D721Med (cell line): ENCODE results near the gene FREM3.

ENCODE experiments used
- DNase-seq: peaks from one replicate; pipeline ENCODE4 v3.0.0; 2011; ENCODE audit warnings: low spot score; ENCODE audit not compliant: insufficient read length
- FAIRE-seq: peaks from 2 replicates; lab custom pipeline; 2011; peaks lifted over from hg19 to GRCh38; lab: Jason Lieb, UNC
- TF ChIP-seq, protein P1 (sequence below): IDR thresholded peaks from 2 replicates; pipeline ENCODE4 v1.5.1; 2012; ENCODE audit warnings: mild to moderate bottlenecking, control low read depth; ENCODE audit not compliant: insufficient read depth; ENCODE audit errors: missing control alignments

The FREM3 gene

GRCh38 chr4:143587703-143588102 lies 112.8 kb downstream of the FREM3 start:
- FAIRE-seq (no peak), DNase-seq (no peak)
- TF ChIP-seq, protein P1, sequence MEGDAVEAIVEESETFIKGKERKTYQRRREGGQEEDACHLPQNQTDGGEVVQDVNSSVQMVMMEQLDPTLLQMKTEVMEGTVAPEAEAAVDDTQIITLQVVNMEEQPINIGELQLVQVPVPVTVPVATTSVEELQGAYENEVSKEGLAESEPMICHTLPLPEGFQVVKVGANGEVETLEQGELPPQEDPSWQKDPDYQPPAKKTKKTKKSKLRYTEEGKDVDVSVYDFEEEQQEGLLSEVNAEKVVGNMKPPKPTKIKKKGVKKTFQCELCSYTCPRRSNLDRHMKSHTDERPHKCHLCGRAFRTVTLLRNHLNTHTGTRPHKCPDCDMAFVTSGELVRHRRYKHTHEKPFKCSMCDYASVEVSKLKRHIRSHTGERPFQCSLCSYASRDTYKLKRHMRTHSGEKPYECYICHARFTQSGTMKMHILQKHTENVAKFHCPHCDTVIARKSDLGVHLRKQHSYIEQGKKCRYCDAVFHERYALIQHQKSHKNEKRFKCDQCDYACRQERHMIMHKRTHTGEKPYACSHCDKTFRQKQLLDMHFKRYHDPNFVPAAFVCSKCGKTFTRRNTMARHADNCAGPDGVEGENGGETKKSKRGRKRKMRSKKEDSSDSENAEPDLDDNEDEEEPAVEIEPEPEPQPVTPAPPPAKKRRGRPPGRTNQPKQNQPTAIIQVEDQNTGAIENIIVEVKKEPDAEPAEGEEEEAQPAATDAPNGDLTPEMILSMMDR: peak; percentile 44

DNA sequence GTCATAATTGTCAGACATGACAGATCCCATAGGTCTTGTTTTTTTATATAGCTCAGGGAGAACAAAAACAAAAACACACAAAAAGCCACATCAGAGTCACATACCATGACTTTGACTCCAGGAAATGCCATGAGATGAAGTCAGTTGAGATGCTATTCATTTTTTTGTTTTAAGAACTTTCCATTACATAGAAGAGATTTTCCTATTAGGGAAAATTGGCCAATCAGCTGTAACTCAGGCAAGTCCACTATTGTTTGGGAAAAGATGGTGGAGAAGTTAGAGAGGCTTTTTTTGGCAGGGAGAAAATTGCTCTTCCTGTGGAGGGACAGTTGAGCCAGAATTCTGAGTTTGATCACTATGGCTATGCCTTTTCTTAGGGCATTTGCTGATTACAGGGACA lies 114.4 kb downstream of the FREM3 start:
- TF ChIP-seq, protein P1: no peak
- FAIRE-seq (no peak), DNase-seq (no peak)

GRCh38 chr4:143585548-143585947 lies 114.9 kb downstream of the FREM3 start:
- FAIRE-seq: no peak
- TF ChIP-seq, protein P1: no peak
- DNase-seq: no peak

GRCh38 chr4:143581331-143581946 lies 119.0 kb downstream of the FREM3 start:
- DNase-seq: no peak
- no peak for FAIRE-seq
- TF ChIP-seq, protein P1: peak; percentile 37

DNA sequence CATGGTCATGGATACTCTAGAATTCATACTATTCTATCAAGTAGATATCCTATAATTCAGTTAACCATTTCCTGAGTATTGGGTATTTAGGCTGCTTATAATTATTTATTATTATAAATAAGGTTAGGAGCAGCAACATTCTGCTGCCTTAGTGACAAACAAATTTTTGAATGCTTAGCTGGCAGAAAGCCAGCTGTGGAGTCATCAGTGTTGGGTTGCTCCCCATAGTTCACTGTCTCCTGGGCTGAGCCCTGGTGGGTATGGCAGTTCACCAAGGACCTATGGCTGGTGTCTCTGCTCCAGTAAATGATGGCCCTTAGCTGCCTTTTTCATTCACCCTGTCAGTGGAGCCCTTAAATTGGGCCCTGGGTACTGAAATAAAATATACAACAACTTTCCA lies 125.1 kb downstream of the FREM3 start:
- FAIRE-seq: no peak
- DNase-seq: no peak
- TF ChIP-seq, protein P1: no peak

DNA sequence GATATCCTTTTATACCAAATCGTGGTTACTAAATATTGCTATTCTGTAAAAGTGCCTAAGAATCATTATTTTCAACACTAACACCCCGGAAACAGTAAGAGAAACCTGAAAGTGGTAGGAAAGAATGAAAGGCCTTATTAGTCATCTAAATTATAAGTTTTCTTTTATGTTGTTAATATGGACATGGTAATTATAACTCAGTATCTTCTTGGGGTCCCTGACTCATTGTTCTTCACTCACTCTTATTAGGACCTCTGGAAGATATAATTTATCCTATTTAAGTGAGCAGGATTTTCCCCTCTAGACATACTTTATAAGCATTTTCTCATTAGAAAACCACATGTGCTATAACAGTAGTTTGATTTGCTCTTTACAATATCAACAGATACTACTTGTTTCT lies 136.0 kb downstream of the FREM3 start:
- TF ChIP-seq, protein P1: no peak
- FAIRE-seq (no peak), DNase-seq (no peak)

DNA sequence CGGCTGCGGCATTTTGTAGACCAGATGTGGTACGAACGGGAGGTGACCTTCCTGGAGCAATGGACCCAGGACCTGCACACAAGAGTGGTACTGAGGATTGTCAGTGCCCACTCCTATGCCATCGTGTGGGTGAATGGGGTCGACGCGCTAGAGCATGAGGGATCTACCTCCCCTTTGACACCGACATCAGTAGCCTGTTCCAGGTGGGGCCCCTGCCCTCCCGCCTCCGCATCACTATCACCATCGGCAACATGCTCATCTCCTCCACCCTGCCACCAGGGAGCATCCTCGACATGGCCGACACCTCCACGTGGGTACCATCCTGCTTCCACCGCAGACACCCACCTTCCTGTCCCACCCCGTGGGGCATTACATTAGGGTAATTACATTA lies 140.7 kb downstream of the FREM3 start:
- no peak for FAIRE-seq
- no peak for DNase-seq
- TF ChIP-seq, protein P1: no peak
